ENCODE measurements around the gene C5orf47. TPM values are rescaled to one million over a fixed set of nuclear protein-coding genes. Genes with fewer than 3 reads are reported as not detected.

C5orf47 gene
- total and polyA plus RNA-seq, 10 of the 15 experiments (the other 5 are each of a cell fraction or from before 2014, with no cell fraction given): 0.04 TPM; not detected in 9

- ChIA-PET RAD21 (ENCODE audit: unreplicated experiment) (no interaction called here), SMC1A (ENCODE audit: uncharacterized antibody, unreplicated experiment) (no interaction called here), CTCF (interaction anchor here (1.2 kb wide), 1 partner anchor 25 kb away, joined by 3 read pairs; no protein-coding TSS in a partner anchor), POLR2A (no interaction called here)
- Histone ChIP-seq H3K4me2 (ENCODE audit: control insufficient read depth, insufficient read depth) (no peak overlapping the region), H3K9me3 (replicated peaks; ENCODE audit: control insufficient read depth, insufficient read depth, low read length) (no peaks in the 10 kb centered on the region), H3K36me3 (ENCODE audit: control insufficient read depth in 2 of 2, insufficient read depth in 2 of 2, low read length in 1 of 2) (no peaks in the 10 kb centered on the region), H4K20me1 (ENCODE audit: control insufficient read depth, insufficient read depth) (no peaks in the 10 kb centered on the region), H3K79me2 (ENCODE audit: control insufficient read depth, insufficient read depth, low read length) (no peaks in the 10 kb centered on the region), H3K27ac (ENCODE audit: control insufficient read depth, insufficient read depth) (no peak overlapping the region), H3K9ac (ENCODE audit: control insufficient read depth, insufficient read depth, low read length) (no peak overlapping the region), H3K4me1 (ENCODE audit: control insufficient read depth, insufficient read depth, low read length) (no peaks in the 10 kb centered on the region), H2AFZ (ENCODE audit: control insufficient read depth, low read depth, low read length) (no peak overlapping the region), H3K4me3 (no peak overlapping the region), H3K27me3 (replicated peaks in 1 of 2; ENCODE audit: control insufficient read depth in 2 of 2, insufficient read depth in 2 of 2, low read length in 1 of 2) (no peaks in the 10 kb centered on the region)
- no peak for TF ChIP-seq CHD1 (IDR thresholded peaks at IDR 0.05; ENCODE audit: low read depth, low read length)
- TF ChIP-seq POLR2AphosphoS2 (IDR thresholded peaks at IDR 0.05; ENCODE audit: low read depth, low read length): no peak
- no peak for TF ChIP-seq FOS (IDR thresholded peaks at IDR 0.05; ENCODE audit: borderline replicate concordance, extremely low read depth, insufficient read length)
- TF ChIP-seq BHLHE40 (IDR thresholded peaks at IDR 0.05; ENCODE audit: borderline replicate concordance in 1 of 2, low read depth in 2 of 2, low read length in 1 of 2): no peak
- TF ChIP-seq GABPA (IDR thresholded peaks at IDR 0.05; ENCODE audit: low read depth): no peak
- no peak for TF ChIP-seq ASH2L (IDR thresholded peaks at IDR 0.05; ENCODE audit: borderline replicate concordance, low read depth)
- no peak for TF ChIP-seq IKZF1 (conservative IDR thresholded peaks at IDR 0.05)
- TF ChIP-seq CREM (IDR thresholded peaks at IDR 0.05; ENCODE audit: low read depth): no peak
- no peak for TF ChIP-seq PAX5 (IDR thresholded peaks at IDR 0.05; ENCODE audit: borderline replicate concordance, low read depth, low read length)
- no peak for TF ChIP-seq CUX1 (IDR thresholded peaks at IDR 0.05; ENCODE audit: insufficient replicate concordance, low read depth, low read length)
- TF ChIP-seq BACH1 (IDR thresholded peaks at IDR 0.05; ENCODE audit: borderline replicate concordance): no peak
- no peak for TF ChIP-seq SUZ12 (IDR thresholded peaks at IDR 0.05; ENCODE audit: unreplicated experiment)
- TF ChIP-seq MAX (IDR thresholded peaks at IDR 0.05; ENCODE audit: low read depth, low read length): no peak
- no peak for TF ChIP-seq IRF3 (IDR thresholded peaks at IDR 0.05)
- no peak for TF ChIP-seq SKIL (IDR thresholded peaks at IDR 0.05; ENCODE audit: low read depth, poor library complexity, severe bottlenecking)
- DNase-seq (ENCODE audit: low read depth, low spot score): no peak
- 40% methylated on average over 5 of the region's 5 CpGs for WGBS (ENCODE audit: insufficient coverage, insufficient replicate concordance, low lambda C conversion rate, missing lambda C conversion rate)
- FAIRE-seq: no peak
- in situ Hi-C loops (cut with MboI): no loop called here
- no TSS peak for BruUV-seq (replicated peaks)
- ATAC-seq: no peak
- intact Hi-C loops (cut with micrococcal nuclease; ENCODE audit: unreplicated experiment): no loop called here
These were observed 63.7 kb downstream of the C5orf47 start for GRCh38 chr5:174052636-174053035.

Measured in GM12878 (cell line).